GM18867 (cell line): ENCODE data around the gene FAM76A.
"Not testable (repeated sequence)": the region's sequence is repeated elsewhere in the genome, so short reads cannot be mapped to it uniquely, and the experiment has no call there.

Experiments
- ATAC-seq: cut with Tn5 transposase; IDR thresholded peaks from one replicate; pipeline ENCODE4 v1.9.1; 2021; ENCODE audit warnings: mild to moderate bottlenecking, moderate library complexity; ENCODE audit not compliant: unreplicated experiment

The FAM76A gene

GRCh38 chr1:27774654-27775053, 48.9 kb downstream of the FAM76A start:
- no peak for ATAC-seq

- not testable (repeated sequence) for ATAC-seq
These were observed 49.6 kb downstream of the FAM76A start for GRCh38 chr1:27775336-27775735.

- not testable (repeated sequence) for ATAC-seq
These were observed 50.5 kb downstream of the FAM76A start for GRCh38 chr1:27776276-27776675.

GRCh38 chr1:27778056-27778455, 52.3 kb downstream of the FAM76A start:
- no peak for ATAC-seq

GRCh38 chr1:27779122-27779521, 53.4 kb downstream of the FAM76A start:
- ATAC-seq, result no peak

GRCh38 chr1:27782950-27783349, 57.2 kb downstream of the FAM76A start:
- no peak for ATAC-seq

- no peak for ATAC-seq
These were observed 58.9 kb downstream of the FAM76A start for GRCh38 chr1:27784700-27785099.

GRCh38 chr1:27785781-27786455, 60.2 kb downstream of the FAM76A start:
- ATAC-seq, result no peak

GRCh38 chr1:27787895-27788294, 62.1 kb downstream of the FAM76A start:
- ATAC-seq, result no peak

- no peak for ATAC-seq
These were observed 63.8 kb downstream of the FAM76A start for GRCh38 chr1:27789540-27790041.

GRCh38 chr1:27790270-27790669, 64.5 kb downstream of the FAM76A start:
- not testable (repeated sequence) for ATAC-seq

GRCh38 chr1:27795601-27796000, 69.8 kb downstream of the FAM76A start:
- no peak for ATAC-seq

- no peak for ATAC-seq
These were observed 79.0 kb downstream of the FAM76A start for GRCh38 chr1:27804791-27805190.

GRCh38 chr1:27806758-27807157, 81.0 kb downstream of the FAM76A start:
- ATAC-seq, result no peak

- ATAC-seq, result no peak
These were observed 81.6 kb downstream of the FAM76A start for GRCh38 chr1:27807385-27807784.

- ATAC-seq, result not testable (repeated sequence)
These were observed 82.4 kb downstream of the FAM76A start for GRCh38 chr1:27808131-27808530.

- no peak for ATAC-seq
These were observed 84.1 kb downstream of the FAM76A start for GRCh38 chr1:27809883-27810282.

GRCh38 chr1:27811741-27812500, 86.2 kb downstream of the FAM76A start:
- no peak for ATAC-seq
